Measurements from ENCODE around the gene SYMPK. TPM values are rescaled to one million over a fixed set of nuclear protein-coding genes. Genes with fewer than 3 reads are reported as not detected.

SYMPK gene
- total RNA-seq, 2 experiments from 2014 or later = 84.4 to 118 TPM

- intact Hi-C loops (cut with micrococcal nuclease; ENCODE audit: unreplicated experiment) = loop anchor here (1.0 kb wide), 1 partner anchor 29 kb away; no protein-coding TSS in a partner anchor
- Histone ChIP-seq H4K20me1 (ENCODE audit: insufficient read depth, low read length) (no peaks in the 10 kb centered on the region), H3K4me1 (ENCODE audit: insufficient read depth, low read length, poor library complexity, severe bottlenecking) (peaks cover 11% of the 10 kb centered on the region), H3K79me2 (ENCODE audit: insufficient read depth, low read depth, low read length) (no peaks in the 10 kb centered on the region), H3K4me3 (ENCODE audit: low read depth, low read length, poor library complexity, severe bottlenecking) (no peak overlapping the region), H2AFZ (ENCODE audit: low read length) (no peak overlapping the region), H3K27ac (ENCODE audit: low read depth, low read length, poor library complexity, severe bottlenecking) (no peak overlapping the region), H3K9me3 (ENCODE audit: low read length) (no peaks in the 10 kb centered on the region), H3K9me2 (ENCODE audit: insufficient read depth, low read length) (no peaks in the 10 kb centered on the region), H3K36me3 (ENCODE audit: insufficient read depth, low read length) (no peaks in the 10 kb centered on the region), H3K4me2 (ENCODE audit: low read length) (peak overlapping the region; percentile 40)
- POLR2A ChIA-PET = interaction anchor here (0.7 kb wide), 1 partner anchor 25 kb away, joined by 4 read pairs; no protein-coding TSS in a partner anchor
- DNase-seq (ENCODE audit: low spot score) = peak; percentile 70
- TF ChIP-seq EZH2phosphoT487 (IDR thresholded peaks at IDR 0.05; ENCODE audit: borderline replicate concordance, low read depth, low read length) (no peak), CTCF (conservative IDR thresholded peaks at IDR 0.05; ENCODE audit: low read length) (peak; percentile 87)
- CTCF ChIA-PET (ENCODE audit: unreplicated experiment) = interaction anchor here (1.7 kb wide), 1 partner anchor 30 kb away, joined by 5 read pairs; the partner anchor contains the start of gene SIX5
- BruUV-seq (replicated peaks) = no TSS peak
Observed at GRCh38 chr19:45798995-45799517, 63.9 kb downstream of the SYMPK start.

GRCh38 chr19:45794627-45795026 lies 68.3 kb downstream of the SYMPK start:
- POLR2A ChIA-PET = interaction anchor here (0.9 kb wide), 1 partner anchor 133 kb away, joined by 3 read pairs; no protein-coding TSS in a partner anchor

More at GRCh38 chr19:45794627-45795026, 68.3 kb downstream of the SYMPK start:
- TF ChIP-seq EZH2phosphoT487 (IDR thresholded peaks at IDR 0.05; ENCODE audit: borderline replicate concordance, low read depth, low read length) = no peak
- TF ChIP-seq CTCF (conservative IDR thresholded peaks at IDR 0.05; ENCODE audit: low read length) = no peak
- Histone ChIP-seq H3K79me2 (ENCODE audit: insufficient read depth, low read depth, low read length) (peaks cover 11% of the 10 kb centered on the region; the same call in 1 of the 2 replicates), H2AFZ (ENCODE audit: low read length) (no peak overlapping the region), H3K27ac (ENCODE audit: low read depth, low read length, poor library complexity, severe bottlenecking) (no peak overlapping the region), H3K9me3 (ENCODE audit: low read length) (no peaks in the 10 kb centered on the region), H3K4me3 (ENCODE audit: low read depth, low read length, poor library complexity, severe bottlenecking) (no peak overlapping the region), H4K20me1 (ENCODE audit: insufficient read depth, low read length) (0 out of 2 replicates have a peak, but pooled peaks cover 11% of the 10 kb centered on the region), H3K9me2 (ENCODE audit: insufficient read depth, low read length) (no peaks in the 10 kb centered on the region), H3K4me2 (ENCODE audit: low read length) (no peak overlapping the region), H3K36me3 (ENCODE audit: insufficient read depth, low read length) (peaks cover 6% of the 10 kb centered on the region; the same call in 1 of the 2 replicates), H3K4me1 (ENCODE audit: insufficient read depth, low read length, poor library complexity, severe bottlenecking) (peaks cover 28% of the 10 kb centered on the region)
- CTCF ChIA-PET (ENCODE audit: unreplicated experiment) = no interaction called here
- no peak for DNase-seq (ENCODE audit: low spot score)
- no TSS peak for BruUV-seq (replicated peaks)
- intact Hi-C loops (cut with micrococcal nuclease; ENCODE audit: unreplicated experiment) = no loop called here

Measured in OCI-LY7 (cell line).